ENCODE results near the gene SUDS3. TPM values are rescaled to one million over a fixed set of nuclear protein-coding genes. Genes with fewer than 3 reads are reported as not detected.

Gene SUDS3
- total RNA-seq, 2 experiments from 2014 or later: 27.3 to 30.0 TPM

GRCh38 chr12:118456741-118457140 is 80.4 kb downstream of the SUDS3 start:
- Mint-ChIP-seq H3K36me3 (no peaks in the 10 kb centered on the region), H3K27me3 (peaks cover 4% of the 10 kb centered on the region), H3K9me3 (peaks cover 1% of the 10 kb centered on the region), H3K4me1 (peaks cover 2% of the 10 kb centered on the region), H3K27ac (no peak overlapping the region), H3K4me3 (no peak overlapping the region)
- POLR2A ChIA-PET: no interaction called here
- ATAC-seq (ENCODE audit: low read depth) (no peak), DNase-seq (no peak)

- Mint-ChIP-seq H3K27ac (no peak overlapping the region), H3K4me1 (peaks cover 2% of the 10 kb centered on the region), H3K27me3 (peaks cover 4% of the 10 kb centered on the region), H3K9me3 (peaks cover 1% of the 10 kb centered on the region), H3K36me3 (no peaks in the 10 kb centered on the region), H3K4me3 (no peak overlapping the region)
- DNase-seq (no peak), ATAC-seq (ENCODE audit: low read depth) (no peak)
- POLR2A ChIA-PET: no interaction called here
Measured at GRCh38 chr12:118459110-118459509, 82.8 kb downstream of the SUDS3 start.

DNA sequence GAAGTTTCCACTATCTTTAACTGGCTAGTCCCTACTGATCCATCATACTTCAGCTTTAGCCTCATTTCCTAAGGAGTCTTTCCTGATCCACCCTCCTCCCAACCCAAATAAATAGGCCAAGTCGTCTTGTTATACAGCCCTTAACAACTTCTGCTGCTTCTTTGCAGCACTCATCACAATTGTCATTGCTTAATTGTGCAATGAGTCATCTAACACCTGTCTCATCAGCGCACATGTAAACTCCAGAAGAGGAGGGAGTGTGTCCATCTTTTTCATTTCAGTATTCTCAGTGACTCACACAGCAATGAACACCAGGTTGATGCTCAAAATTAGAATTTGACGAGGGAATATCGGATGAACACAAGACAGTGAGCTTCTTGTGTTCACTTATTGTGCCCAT is 87.3 kb downstream of the SUDS3 start:
- Mint-ChIP-seq H3K36me3 (no peaks in the 10 kb centered on the region), H3K4me3 (no peak overlapping the region), H3K9me3 (peaks cover 1% of the 10 kb centered on the region), H3K4me1 (no peaks in the 10 kb centered on the region), H3K27ac (no peak overlapping the region), H3K27me3 (peaks cover 1% of the 10 kb centered on the region)
- POLR2A ChIA-PET: no interaction called here
- DNase-seq (no peak), ATAC-seq (ENCODE audit: low read depth) (no peak)

DNA sequence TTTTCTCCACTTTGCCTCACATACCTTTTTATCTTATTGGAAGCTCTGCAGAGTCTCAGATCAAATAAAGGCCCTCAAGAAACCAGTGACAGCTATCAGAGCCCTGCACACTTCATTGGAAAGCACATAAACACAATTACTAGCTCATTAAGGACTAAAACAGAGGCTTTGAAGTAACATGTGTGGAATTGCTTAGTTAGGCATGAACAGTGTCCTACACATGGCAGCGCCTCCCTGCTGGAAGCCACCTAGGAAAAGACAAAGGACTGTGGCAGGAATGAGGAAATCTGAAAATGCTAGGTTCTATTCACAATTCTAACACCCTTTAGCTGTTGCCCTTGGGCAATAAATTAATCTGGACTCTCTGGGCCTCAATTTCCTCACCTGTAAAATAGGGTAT is 89.4 kb downstream of the SUDS3 start:
- Mint-ChIP-seq H3K36me3 (no peaks in the 10 kb centered on the region), H3K27me3 (peaks cover 1% of the 10 kb centered on the region), H3K9me3 (peaks cover 3% of the 10 kb centered on the region), H3K27ac (no peak overlapping the region), H3K4me1 (no peaks in the 10 kb centered on the region), H3K4me3 (no peak overlapping the region)
- ATAC-seq (ENCODE audit: low read depth): no peak
- DNase-seq: no peak
- POLR2A ChIA-PET: no interaction called here

Other genes with a start within 250 kb of the SUDS3 start
- gene PEBP1, start 240.4 kb upstream of the SUDS3 start, total RNA-seq: 10 to 100 TPM; 95.4 to 95.8 TPM
- 10 to 100 TPM; 60.2 to 63.4 TPM for gene TAOK3, start 3.6 kb upstream of the SUDS3 start, total RNA-seq